ENCODE data around the gene MILR1.
A peak's percentile ranks its signal among the peaks of the same experiment; 100 is the strongest.

MILR1 gene

DNA sequence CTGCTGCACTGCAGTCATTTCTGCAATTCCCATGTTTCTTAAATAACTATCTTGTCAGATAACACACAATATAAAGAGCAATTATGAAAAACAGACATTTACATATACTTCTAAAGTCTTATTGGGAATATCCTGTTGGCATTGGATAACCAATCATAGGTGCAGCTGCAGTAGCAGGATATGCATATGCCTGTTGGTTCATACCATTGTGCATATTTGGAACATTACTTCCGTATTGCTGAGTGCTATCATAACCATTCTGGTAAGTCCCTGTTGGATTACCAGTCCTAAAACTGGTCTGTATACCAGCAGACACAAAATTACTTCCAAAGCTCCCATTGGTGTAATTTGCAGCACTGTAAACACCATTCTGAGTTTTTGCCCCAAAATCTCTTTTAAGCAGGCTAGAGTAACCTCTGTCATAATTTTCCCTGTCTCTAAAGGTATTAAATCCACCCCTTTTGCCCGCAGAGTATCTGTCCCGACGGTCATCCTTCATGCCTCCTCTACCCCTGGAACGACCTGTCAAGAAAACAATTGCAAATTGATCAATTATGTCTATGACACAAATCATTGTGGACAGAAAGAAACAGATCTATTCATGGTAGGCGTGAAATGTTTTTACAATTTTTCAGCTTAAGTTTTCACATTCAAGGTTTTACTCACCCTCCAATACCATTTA, 51.0 kb downstream of the MILR1 start:
- no peak overlapping the region for H3K4me3 ChIP-seq
- no peak for DNase-seq (ENCODE audit: low spot score)
- no peak overlapping the region for H3K27ac ChIP-seq
- TF ChIP-seq, protein P1, sequence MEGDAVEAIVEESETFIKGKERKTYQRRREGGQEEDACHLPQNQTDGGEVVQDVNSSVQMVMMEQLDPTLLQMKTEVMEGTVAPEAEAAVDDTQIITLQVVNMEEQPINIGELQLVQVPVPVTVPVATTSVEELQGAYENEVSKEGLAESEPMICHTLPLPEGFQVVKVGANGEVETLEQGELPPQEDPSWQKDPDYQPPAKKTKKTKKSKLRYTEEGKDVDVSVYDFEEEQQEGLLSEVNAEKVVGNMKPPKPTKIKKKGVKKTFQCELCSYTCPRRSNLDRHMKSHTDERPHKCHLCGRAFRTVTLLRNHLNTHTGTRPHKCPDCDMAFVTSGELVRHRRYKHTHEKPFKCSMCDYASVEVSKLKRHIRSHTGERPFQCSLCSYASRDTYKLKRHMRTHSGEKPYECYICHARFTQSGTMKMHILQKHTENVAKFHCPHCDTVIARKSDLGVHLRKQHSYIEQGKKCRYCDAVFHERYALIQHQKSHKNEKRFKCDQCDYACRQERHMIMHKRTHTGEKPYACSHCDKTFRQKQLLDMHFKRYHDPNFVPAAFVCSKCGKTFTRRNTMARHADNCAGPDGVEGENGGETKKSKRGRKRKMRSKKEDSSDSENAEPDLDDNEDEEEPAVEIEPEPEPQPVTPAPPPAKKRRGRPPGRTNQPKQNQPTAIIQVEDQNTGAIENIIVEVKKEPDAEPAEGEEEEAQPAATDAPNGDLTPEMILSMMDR (IDR thresholded peaks at IDR 0.05), result no peak

DNA sequence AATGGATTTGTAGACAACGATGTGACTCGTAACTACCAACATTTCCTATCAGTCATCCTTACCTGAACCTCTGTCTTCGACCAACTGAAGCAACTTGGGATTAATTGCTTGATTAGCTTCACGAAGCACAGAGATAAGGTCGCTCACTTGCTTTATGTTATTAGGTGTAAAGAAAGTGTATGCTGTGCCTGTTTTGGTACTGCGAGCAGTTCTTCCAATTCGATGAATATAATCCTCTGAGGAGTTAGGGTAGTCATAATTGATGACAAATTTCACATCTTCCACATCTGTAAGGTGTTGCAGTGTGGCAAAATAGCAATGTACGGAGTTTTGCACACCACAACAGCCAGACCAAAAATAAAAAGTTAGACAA, 51.6 kb downstream of the MILR1 start:
- Histone ChIP-seq H3K4me3 (no peak overlapping the region), H3K27ac (no peak overlapping the region)
- TF ChIP-seq, protein P1 (IDR thresholded peaks at IDR 0.05), result no peak
- DNase-seq (ENCODE audit: low spot score), result no peak

DNA sequence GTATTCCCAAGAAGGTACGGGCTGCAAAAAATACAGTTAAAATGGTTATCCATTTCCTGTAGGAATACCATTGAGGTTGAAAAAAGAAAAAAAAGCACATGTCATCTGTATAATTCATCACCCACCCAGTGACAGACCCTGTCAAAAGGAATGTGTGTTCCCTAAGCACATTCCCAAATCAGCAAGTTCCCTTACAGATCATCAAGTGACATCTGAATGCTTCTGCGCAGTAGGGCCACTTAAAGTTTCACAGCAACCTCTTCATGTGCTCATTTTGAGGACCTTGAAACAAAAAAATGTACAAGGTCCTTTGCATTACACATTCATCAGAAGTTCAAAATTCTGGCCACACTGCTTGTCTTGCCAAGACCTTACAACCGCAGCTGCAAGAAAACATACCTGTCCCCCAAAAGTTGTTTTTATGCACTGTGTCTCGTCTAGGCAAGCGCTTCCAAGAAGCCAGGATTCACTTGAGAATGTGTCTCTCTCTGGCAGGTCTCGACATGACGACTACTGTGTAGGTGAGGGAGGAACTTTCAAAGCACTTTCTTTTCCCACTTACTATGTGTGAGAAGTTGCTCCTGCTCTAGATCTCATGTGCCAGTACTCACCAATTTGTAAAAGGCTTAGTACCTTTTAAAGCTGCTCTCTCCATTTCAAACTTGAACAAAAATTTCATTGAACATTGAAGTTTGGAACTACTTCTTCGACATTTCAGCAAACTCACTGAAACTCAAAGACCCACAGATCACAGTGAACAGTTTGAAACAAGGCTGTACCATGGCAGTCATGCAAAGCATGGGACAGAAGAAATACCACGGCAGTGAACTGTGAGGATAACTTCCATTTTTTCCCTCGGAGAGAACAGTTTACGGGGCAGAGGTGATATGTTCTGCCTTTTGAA, 52.2 kb downstream of the MILR1 start:
- no peak overlapping the region for H3K4me3 ChIP-seq
- H3K27ac ChIP-seq, result no peak overlapping the region
- DNase-seq (ENCODE audit: low spot score), result no peak
- TF ChIP-seq, protein P1 (IDR thresholded peaks at IDR 0.05), result no peak

GRCh38 chr17:64502021-64502420, 53.1 kb downstream of the MILR1 start:
- no peak for DNase-seq (ENCODE audit: low spot score)
- H3K27ac ChIP-seq, result no peak overlapping the region
- TF ChIP-seq, protein P1 (IDR thresholded peaks at IDR 0.05), result no peak
- H3K4me3 ChIP-seq, result peak overlapping the region; percentile 5

- no peak for DNase-seq (ENCODE audit: low spot score)
- H3K27ac ChIP-seq, result peak overlapping the region in 1 of 2 donors; percentile 28
- TF ChIP-seq, protein P1 (IDR thresholded peaks at IDR 0.05), result no peak
- H3K4me3 ChIP-seq, result peak overlapping the region; percentile 90
These were observed 53.9 kb downstream of the MILR1 start for GRCh38 chr17:64502809-64503208.

DNA sequence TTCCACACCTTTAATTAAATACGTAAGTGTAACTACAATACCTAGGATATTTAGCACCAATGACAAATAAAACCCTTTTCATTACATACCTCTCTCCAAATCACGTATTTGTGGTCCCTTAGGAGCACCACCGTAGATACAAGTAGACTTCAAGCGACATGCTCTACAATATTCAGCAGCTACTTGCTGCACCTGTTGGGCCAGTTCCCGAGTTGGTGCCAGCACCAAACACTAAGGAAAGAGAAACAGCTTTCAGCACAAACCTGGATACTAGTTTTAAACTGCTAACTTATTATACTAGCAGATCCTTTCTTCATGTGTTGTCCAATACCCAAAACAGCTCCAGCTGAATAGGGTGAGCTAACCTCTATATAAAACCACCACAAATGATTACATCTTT, 54.4 kb downstream of the MILR1 start:
- Histone ChIP-seq H3K27ac (peak overlapping the region; percentile 28 to 99), H3K4me3 (peak overlapping the region; percentile 90)
- TF ChIP-seq, protein P1 (IDR thresholded peaks at IDR 0.05), result no peak
- no peak for DNase-seq (ENCODE audit: low spot score)
